Measurements from ENCODE around the gene RNF113A. TPM values are rescaled to one million over a fixed set of nuclear protein-coding genes. Genes with fewer than 3 reads are reported as not detected.

RNF113A gene
- total RNA-seq, 3 donors from 2014 or later (not counting 1 experiment from before 2014, with no cell fraction given), result 29.6 to 45.9 (median 34.7) TPM

DNA sequence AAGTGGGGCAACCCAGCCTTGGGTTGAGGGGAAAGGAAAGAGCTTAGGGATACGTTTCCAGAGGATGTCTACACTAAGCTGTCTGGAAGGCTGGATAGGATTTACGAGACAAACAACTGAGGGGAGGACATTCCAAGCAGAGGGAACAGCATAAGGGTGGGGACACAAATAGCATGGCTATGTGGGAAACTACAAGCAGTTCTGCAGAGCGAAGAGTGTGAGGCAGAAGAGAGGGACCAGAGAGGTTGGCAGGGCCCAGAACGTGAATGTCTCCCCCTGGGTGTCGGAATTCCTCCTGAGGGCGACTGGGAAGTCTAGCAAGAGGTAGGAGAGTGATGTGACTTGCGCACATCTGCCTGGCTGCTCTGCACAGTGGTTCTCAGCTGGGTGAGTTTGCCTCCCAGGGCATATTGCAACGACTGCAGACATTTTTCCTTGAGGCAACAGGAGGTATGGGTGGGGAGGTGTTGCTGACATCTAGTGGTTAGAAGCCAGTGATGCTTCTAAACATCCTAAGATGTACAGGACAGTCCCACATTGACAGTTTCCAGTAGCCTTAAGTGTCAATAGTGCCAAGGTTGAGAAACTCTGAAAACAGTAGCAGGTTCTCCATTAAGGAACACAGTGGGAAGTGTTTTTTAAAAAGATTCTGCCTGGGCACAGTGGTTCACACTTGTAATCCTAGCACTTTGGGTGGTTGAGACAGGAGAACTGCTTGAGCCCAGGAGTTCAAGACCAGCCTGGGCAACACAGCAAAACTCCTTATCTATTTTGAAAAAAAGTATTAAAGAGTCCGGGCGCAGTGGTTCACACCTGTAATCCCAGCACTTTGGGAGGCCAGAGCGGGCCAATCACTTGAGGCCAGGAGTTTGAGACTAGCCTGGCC, 9.3 kb upstream of the RNF113A start:
- H3K9me3 Mint-ChIP-seq, result no peaks in the 10 kb centered on the region
- no peaks in the 10 kb centered on the region for H3K9me3 ChIP-seq (ENCODE audit: control insufficient read depth, insufficient read depth, low read length)
- no peaks in the 10 kb centered on the region for H3K27me3 ChIP-seq (ENCODE audit: control insufficient read depth, insufficient read depth, low read length)
- peaks cover 7% of the 10 kb centered on the region for H3K4me1 ChIP-seq (ENCODE audit: control insufficient read depth, insufficient read depth, low read length)
- H3K27ac Mint-ChIP-seq, result peak overlapping the region; percentile 17 to 52
- H3K36me3 Mint-ChIP-seq, result no peaks in the 10 kb centered on the region
- intact Hi-C loops (cut with micrococcal nuclease), result loop anchor here (2.0 kb wide), 1 partner anchor 90 kb away; the partner anchor contains the start of gene RPL39
- TF ChIP-seq, protein P1, sequence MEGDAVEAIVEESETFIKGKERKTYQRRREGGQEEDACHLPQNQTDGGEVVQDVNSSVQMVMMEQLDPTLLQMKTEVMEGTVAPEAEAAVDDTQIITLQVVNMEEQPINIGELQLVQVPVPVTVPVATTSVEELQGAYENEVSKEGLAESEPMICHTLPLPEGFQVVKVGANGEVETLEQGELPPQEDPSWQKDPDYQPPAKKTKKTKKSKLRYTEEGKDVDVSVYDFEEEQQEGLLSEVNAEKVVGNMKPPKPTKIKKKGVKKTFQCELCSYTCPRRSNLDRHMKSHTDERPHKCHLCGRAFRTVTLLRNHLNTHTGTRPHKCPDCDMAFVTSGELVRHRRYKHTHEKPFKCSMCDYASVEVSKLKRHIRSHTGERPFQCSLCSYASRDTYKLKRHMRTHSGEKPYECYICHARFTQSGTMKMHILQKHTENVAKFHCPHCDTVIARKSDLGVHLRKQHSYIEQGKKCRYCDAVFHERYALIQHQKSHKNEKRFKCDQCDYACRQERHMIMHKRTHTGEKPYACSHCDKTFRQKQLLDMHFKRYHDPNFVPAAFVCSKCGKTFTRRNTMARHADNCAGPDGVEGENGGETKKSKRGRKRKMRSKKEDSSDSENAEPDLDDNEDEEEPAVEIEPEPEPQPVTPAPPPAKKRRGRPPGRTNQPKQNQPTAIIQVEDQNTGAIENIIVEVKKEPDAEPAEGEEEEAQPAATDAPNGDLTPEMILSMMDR (IDR thresholded peaks at IDR 0.05), result peak; percentile 29
- H3K4me1 Mint-ChIP-seq, result peaks cover 0 to 5% of the 10 kb centered on the region in 2 donors
- ATAC-seq (peak; percentile 81 to 97 (median 87)), DNase-seq (peak in 1 of 2 donors; percentile 72)
- no peak overlapping the region for H3K4me3 Mint-ChIP-seq
- H3K4me3 ChIP-seq (ENCODE audit: low read length), result no peak overlapping the region
- peaks cover 7% of the 10 kb centered on the region for H3K36me3 ChIP-seq (ENCODE audit: control insufficient read depth, insufficient read depth, low read length)
- 84% methylated on average over 11 of the region's 11 CpGs for WGBS (ENCODE audit: insufficient coverage)
- no peak overlapping the region for H3K27ac ChIP-seq (ENCODE audit: low read length)
- no peaks in the 10 kb centered on the region for H3K27me3 Mint-ChIP-seq (ENCODE audit: low read depth in 2 of 2)

GRCh38 chrX:119880076-119880475, 8.5 kb upstream of the RNF113A start:
- no peaks in the 10 kb centered on the region for H3K9me3 Mint-ChIP-seq
- intact Hi-C loops (cut with micrococcal nuclease), result loop anchor here (2.0 kb wide), 1 partner anchor 89 kb away; the partner anchor contains the start of gene RPL39
- 79% methylated on average over 3 of the region's 5 CpGs for WGBS (ENCODE audit: insufficient coverage)
- peaks cover 7% of the 10 kb centered on the region for H3K4me1 ChIP-seq (ENCODE audit: control insufficient read depth, insufficient read depth, low read length)
- no peak overlapping the region for H3K4me3 Mint-ChIP-seq
- peaks cover 0 to 5% of the 10 kb centered on the region in 2 donors for H3K4me1 Mint-ChIP-seq
- no peak overlapping the region for H3K4me3 ChIP-seq (ENCODE audit: low read length)
- H3K9me3 ChIP-seq (ENCODE audit: control insufficient read depth, insufficient read depth, low read length), result no peaks in the 10 kb centered on the region
- H3K36me3 ChIP-seq (ENCODE audit: control insufficient read depth, insufficient read depth, low read length), result peaks cover 7% of the 10 kb centered on the region
- TF ChIP-seq, protein P1 (IDR thresholded peaks at IDR 0.05), result no peak
- no peaks in the 10 kb centered on the region for H3K36me3 Mint-ChIP-seq
- ATAC-seq (no peak), DNase-seq (peak in 1 of 2 donors; percentile 27)
- no peak overlapping the region for H3K27ac ChIP-seq (ENCODE audit: low read length)
- H3K27me3 ChIP-seq (ENCODE audit: control insufficient read depth, insufficient read depth, low read length), result no peaks in the 10 kb centered on the region
- no peaks in the 10 kb centered on the region for H3K27me3 Mint-ChIP-seq (ENCODE audit: low read depth in 2 of 2)
- peak overlapping the region; percentile 17 to 52 for H3K27ac Mint-ChIP-seq

- no peaks in the 10 kb centered on the region for H3K36me3 Mint-ChIP-seq
- WGBS (ENCODE audit: insufficient coverage), result no CpG with 5 or more reads among the region's 2 CpGs
- Histone ChIP-seq H3K9me3 (ENCODE audit: control insufficient read depth, insufficient read depth, low read length) (no peaks in the 10 kb centered on the region), H3K4me1 (ENCODE audit: control insufficient read depth, insufficient read depth, low read length) (peaks cover 7% of the 10 kb centered on the region), H3K27ac (ENCODE audit: low read length) (no peak overlapping the region), H3K36me3 (ENCODE audit: control insufficient read depth, insufficient read depth, low read length) (peaks cover 7% of the 10 kb centered on the region), H3K4me3 (ENCODE audit: low read length) (no peak overlapping the region), H3K27me3 (ENCODE audit: control insufficient read depth, insufficient read depth, low read length) (no peaks in the 10 kb centered on the region)
- H3K27me3 Mint-ChIP-seq (ENCODE audit: low read depth in 2 of 2), result no peaks in the 10 kb centered on the region
- intact Hi-C loops (cut with micrococcal nuclease), result no loop called here
- DNase-seq (peak in 1 of 2 donors; percentile 25), ATAC-seq (no peak)
- no peak overlapping the region for H3K4me3 Mint-ChIP-seq
- H3K4me1 Mint-ChIP-seq, result peaks cover 0 to 5% of the 10 kb centered on the region in 2 donors
- H3K27ac Mint-ChIP-seq, result no peak overlapping the region
- TF ChIP-seq, protein P1 (IDR thresholded peaks at IDR 0.05), result no peak
- H3K9me3 Mint-ChIP-seq, result no peaks in the 10 kb centered on the region
These were observed 7.2 kb upstream of the RNF113A start for GRCh38 chrX:119878740-119879139.

All from natural killer cell (primary cell).